HG03520 (cell line): ENCODE data around the gene HACD1.
A peak's percentile ranks its signal among the peaks of the same experiment; 100 is the strongest.

Source experiments
- ATAC-seq: cut with Tn5 transposase; IDR thresholded peaks from one replicate; pipeline ENCODE4 v1.9.1; 2021; ENCODE audit warnings: mild to moderate bottlenecking, moderate library complexity; ENCODE audit not compliant: unreplicated experiment

Gene HACD1

GRCh38 chr10:17617031-17617911 is at the start of gene HACD1:
Gene HACD1 (minus strand): TSS chr10:17617374. CDS start chr10:17617339, 35 bp downstream.
- ATAC-seq, result peak; percentile 53

- no peak for ATAC-seq
Measured at GRCh38 chr10:17665747-17666146, 48.6 kb upstream of the HACD1 start.

GRCh38 chr10:17663450-17663849 is 46.3 kb upstream of the HACD1 start:
- ATAC-seq, result no peak

- ATAC-seq, result no peak
Measured at GRCh38 chr10:17662193-17663138, 45.3 kb upstream of the HACD1 start.

- no peak for ATAC-seq
Measured at GRCh38 chr10:17661510-17661909, 44.3 kb upstream of the HACD1 start.

- ATAC-seq, result no peak
Measured at GRCh38 chr10:17660921-17661320, 43.7 kb upstream of the HACD1 start.

GRCh38 chr10:17659365-17659764 is 42.2 kb upstream of the HACD1 start:
- ATAC-seq, result no peak

GRCh38 chr10:17657103-17657500 is 39.9 kb upstream of the HACD1 start:
- ATAC-seq, result no peak

GRCh38 chr10:17655567-17656146 is 38.5 kb upstream of the HACD1 start:
- ATAC-seq, result peak; percentile 93

GRCh38 chr10:17655009-17655408 is 37.8 kb upstream of the HACD1 start:
- peak; percentile 15 for ATAC-seq

- ATAC-seq, result no peak
Measured at GRCh38 chr10:17652585-17652984, 35.4 kb upstream of the HACD1 start.

- ATAC-seq, result no peak
Measured at GRCh38 chr10:17651896-17652295, 34.7 kb upstream of the HACD1 start.

- no peak for ATAC-seq
Measured at GRCh38 chr10:17650416-17650815, 33.2 kb upstream of the HACD1 start.

- no peak for ATAC-seq
Measured at GRCh38 chr10:17649836-17650235, 32.7 kb upstream of the HACD1 start.

GRCh38 chr10:17649052-17649451 is 31.9 kb upstream of the HACD1 start:
- no peak for ATAC-seq

GRCh38 chr10:17648243-17649035 is 31.3 kb upstream of the HACD1 start:
- no peak for ATAC-seq

GRCh38 chr10:17647326-17647725 is 30.2 kb upstream of the HACD1 start:
- no peak for ATAC-seq

- no peak for ATAC-seq
Measured at GRCh38 chr10:17645621-17646345, 28.6 kb upstream of the HACD1 start.

GRCh38 chr10:17644485-17644943 is 27.3 kb upstream of the HACD1 start:
- peak; percentile 24 for ATAC-seq
